ENCODE data around the gene KCNJ5.

Gene KCNJ5

GRCh38 chr11:128890543-128891368 is at the start of gene KCNJ5:
Gene KCNJ5, plus strand, starts transcription at chr11:128891356. Its CDS starts 19,918 bp downstream, at chr11:128911274.
- DNase-seq: peak; percentile 34

DNA sequence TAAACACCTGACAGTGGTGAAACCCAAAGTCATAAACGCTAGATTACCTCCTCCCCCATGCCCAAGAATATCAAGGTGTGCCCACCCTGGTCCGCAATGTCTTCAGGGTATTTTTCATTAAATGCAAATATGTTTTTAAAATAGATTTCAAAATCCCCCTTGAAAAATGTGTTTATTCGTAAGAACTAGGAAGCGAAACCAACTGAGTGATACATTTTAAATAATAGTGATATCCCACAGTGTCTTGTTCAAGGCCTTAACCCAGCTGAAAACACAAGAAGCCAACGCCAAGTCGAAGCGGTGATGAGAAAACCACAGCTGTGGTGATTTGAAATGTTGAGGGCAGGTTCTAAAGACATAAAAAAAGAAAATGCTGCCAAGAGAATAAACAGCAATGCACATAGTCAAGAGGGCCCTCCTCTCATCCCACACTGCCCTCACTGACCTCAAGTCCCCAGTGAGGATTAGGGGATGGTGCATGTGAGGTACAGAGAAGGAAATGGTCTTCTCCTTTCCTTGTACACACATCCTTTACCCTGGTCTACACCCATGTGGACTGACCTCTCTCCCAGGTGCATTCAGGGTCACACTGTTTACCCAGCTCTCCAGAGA is 49.6 kb upstream of the KCNJ5 start:
- DNase-seq: no peak

- no peak for DNase-seq
These were observed 47.9 kb upstream of the KCNJ5 start for GRCh38 chr11:128843198-128843785.

- no peak for DNase-seq
These were observed 45.8 kb upstream of the KCNJ5 start for GRCh38 chr11:128845334-128845780.

- DNase-seq: no peak
These were observed 44.2 kb upstream of the KCNJ5 start for GRCh38 chr11:128846985-128847384.

DNA sequence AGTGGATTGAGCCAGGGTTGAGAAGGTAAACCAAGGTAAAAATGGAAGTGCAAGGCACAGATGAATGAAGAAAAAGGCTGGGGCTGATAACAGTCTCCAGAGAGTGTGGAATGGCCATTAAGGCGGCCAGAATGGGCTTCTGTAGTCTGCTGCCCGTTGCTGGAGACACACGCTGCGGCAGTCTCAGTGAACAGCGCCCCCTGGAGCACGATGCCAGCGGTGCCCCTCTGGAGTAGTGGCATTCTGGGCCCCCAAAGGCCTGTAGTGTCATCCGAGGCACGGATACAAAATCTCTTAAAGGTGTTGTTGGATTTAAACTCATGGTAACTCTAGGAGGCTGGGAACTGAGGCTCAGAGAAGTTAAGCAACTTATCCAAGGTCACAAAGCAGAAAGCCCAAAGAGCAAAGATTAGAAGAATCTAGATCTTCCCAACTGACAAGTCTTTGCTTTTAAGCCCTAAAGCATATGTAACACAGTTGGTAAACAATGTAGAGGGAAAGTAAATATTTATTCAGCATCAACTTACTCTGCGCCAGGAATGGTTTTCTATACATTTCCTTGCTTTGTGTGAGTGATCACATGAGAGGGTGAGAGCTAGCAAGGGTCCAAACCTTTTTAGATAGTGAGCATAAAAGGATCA is 42.2 kb upstream of the KCNJ5 start:
- peak; percentile 90 for DNase-seq

DNA sequence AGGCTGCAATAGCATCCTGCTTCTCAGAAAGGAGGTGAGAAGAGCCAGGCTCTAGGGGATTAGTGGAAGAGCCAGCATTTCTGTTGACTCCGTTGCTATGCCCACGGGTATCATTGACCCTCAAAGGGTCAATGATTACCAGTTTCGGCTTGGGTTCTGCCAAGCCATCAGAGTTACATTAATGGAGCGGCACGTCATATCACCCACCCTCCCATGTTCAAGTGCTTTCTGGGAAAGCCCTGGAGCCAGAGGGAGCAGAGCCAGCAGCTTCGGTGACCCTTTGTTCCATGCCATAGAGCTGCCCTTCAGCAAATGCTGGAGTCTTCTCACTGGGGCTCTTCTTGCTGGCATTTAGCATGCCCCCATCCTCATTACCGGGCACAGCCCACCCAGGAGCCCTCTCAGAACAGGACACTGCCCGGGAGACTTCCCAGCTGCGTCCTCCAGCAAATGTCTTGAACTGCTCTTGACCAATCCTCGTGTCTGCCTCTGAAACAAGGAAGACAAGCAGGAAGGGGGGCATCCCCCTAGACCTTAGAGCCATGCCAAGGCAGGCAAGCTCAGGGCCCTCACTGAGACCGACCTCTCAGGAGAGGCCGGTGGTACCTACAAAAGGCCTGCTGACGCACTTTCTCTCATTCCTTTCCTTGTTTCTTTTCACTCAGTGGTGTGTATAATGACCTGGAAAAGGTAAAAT is 38.7 kb upstream of the KCNJ5 start:
- no peak for DNase-seq

GRCh38 chr11:128853559-128853958 is 37.6 kb upstream of the KCNJ5 start:
- DNase-seq: no peak

- DNase-seq: no peak
These were observed 36.3 kb upstream of the KCNJ5 start for GRCh38 chr11:128854841-128855240.

GRCh38 chr11:128856241-128856640 is 34.9 kb upstream of the KCNJ5 start:
- DNase-seq: no peak

DNA sequence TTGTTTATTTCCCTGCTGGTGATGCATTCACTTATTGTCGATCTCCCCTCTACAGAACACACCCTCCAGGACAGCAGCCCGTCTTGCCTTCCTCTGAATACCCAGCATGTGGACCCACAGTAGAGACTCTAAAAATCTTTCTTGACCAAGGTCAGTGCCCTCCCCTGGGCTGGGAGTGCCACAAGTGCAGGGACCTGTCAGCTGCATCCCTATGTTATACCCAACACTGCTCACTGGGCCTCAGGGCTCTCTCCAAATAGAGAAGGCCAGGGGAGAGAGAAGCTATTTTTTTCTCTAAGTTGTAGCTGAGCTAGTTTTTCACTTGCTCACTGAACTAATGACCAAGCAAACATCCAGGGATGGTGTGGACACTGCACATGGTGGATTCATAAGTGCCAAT is 33.8 kb upstream of the KCNJ5 start:
- peak; percentile 10 for DNase-seq

- DNase-seq: peak; percentile 89
These were observed 31.4 kb upstream of the KCNJ5 start for GRCh38 chr11:128859563-128860441.

GRCh38 chr11:128860571-128861361 is 30.4 kb upstream of the KCNJ5 start:
- peak; percentile 16 for DNase-seq

GRCh38 chr11:128862406-128862805 is 28.8 kb upstream of the KCNJ5 start:
- DNase-seq: no peak

DNA sequence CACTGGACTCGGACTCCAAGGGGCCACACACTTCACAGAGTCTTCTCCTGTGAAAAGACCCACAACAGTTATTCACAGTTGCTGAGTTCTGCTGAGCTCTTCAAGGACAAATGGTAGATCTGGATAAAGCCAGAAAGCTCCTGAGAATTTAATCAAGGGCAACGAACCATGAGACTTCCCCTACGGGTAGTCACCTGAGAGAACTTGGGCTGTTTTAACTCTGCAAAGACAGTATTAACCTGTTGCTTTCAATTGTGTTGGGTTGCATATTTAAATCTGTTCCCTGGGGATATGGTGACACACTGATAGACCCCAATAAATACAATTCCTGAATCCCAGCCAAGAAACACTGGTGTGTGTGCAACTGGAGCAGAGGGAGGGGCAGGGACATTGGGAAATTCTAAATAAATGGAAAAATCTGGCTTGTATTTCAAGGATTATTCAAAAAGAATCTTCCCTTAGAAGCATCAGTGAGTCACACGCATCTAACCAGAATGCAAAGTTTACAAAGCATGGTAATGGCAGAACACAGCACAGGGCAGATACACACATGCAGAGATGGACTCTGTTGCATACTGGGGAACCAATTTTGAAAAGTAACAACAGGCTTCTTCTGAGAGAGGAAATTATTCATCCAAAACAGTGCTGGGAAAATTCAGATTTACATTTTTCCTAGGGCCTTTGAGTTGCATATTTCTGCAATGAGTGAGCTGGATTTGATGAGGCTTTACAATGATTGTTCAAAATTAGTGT is 28.1 kb upstream of the KCNJ5 start:
- no peak for DNase-seq

DNA sequence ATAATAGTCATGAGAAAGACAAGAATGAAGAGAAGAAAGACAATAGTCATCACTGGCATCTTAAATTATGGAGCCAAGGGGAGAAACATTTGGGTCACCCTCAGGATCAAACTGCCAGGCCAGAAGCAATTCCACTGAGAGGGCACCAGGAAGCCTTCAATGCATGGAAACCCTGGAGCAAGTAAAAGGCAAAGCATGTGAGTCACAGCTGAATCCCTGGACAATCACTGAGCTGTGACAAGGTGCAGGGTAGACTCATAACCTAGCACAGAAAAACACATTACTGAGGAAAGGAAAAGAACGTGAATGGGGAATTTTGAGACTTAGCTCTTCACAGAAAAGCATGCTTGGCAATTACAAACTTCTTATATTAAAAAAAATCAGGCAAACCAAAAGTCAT is 25.7 kb upstream of the KCNJ5 start:
- no peak for DNase-seq

GRCh38 chr11:128867277-128867676 is 23.9 kb upstream of the KCNJ5 start, which contains the start of gene KCNJ1:
Gene KCNJ1, minus strand, starts transcription at chr11:128867296. Its CDS starts 27,053 bp downstream, at chr11:128840243.
- DNase-seq: no peak

DNA sequence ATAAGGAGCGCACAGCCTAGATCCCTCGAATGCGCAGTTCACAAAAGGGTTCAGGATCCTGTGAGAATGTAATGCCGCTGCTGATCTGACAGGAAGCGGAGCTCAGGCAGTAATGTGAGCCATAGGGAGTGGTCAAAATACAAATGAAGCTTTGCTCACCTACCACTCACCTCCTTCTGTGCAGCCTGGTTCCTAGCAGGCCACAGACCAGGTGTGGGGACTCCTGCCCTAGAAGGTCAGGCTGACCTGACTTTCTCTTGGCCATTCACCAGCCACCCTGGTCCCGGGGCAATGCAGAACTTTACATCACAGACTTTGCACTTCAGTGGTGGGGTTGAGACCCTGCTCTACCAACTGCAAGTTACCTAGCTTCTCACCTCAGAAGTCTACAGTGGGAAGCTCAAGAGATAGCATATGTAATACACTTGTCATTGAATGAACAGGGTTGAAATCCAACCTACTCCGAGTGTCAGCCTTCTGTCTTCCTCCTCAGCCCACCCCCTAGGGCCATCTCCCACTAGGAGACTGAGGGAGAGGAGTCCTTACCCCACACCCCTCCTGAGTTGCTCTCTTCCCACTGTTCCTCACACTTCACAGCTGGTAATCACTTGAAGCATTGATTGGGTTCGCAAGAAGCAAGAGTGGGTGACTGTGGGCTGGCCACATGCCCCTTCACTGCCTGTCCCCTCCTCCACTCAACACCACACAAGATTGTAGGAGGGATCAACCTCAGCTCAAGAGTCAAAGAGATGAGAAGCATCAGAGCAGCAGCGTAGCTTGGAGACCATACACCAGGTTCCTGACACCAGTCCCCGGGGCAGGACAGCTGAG is 22.1 kb upstream of the KCNJ5 start:
- DNase-seq: peak; percentile 34

DNA sequence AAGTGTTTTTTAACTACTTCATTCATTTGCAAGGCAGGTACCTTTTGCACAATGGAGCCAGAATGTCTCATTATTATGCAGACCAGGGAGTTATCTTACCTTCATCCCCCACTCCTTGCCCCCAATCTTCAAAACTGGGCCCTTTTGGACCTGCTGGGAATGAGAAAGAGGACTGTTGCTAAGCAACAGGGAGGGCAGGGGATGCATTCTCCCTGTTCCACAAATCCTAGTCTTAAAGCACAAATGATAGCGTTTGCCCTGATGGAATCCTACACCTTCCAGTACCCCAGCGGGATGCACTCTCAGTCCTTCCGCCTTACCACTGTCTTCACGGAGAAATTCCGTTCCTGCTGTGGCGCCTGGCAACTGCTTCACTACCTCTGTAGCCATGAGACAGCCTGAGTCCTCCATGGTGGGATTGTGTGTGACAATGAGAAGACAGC is 20.0 kb upstream of the KCNJ5 start:
- DNase-seq: no peak

Data from stimulated activated CD8-positive, alpha-beta memory T cell treated with anti-CD3 and anti-CD28 coated beads, Interleukin-4, amount 100 ng/mL, for 48 hours (primary cell).